ENCODE measurements around the gene FGD2.

The FGD2 gene

GRCh38 chr6:37014667-37015066, 9.2 kb downstream of the FGD2 start:
- Histone ChIP-seq H3K4me1 (ENCODE audit: control insufficient read depth, insufficient read depth, low read length) (peaks cover 9% of the 10 kb centered on the region), H3K4me3 (ENCODE audit: low read depth, low read length) (no peak overlapping the region)

GRCh38 chr6:37015532-37015931, 10.1 kb downstream of the FGD2 start:
- Histone ChIP-seq H3K9me3 (ENCODE audit: control insufficient read depth, insufficient read depth, low read length) (no peaks in the 10 kb centered on the region), H3K4me3 (ENCODE audit: low read depth, low read length) (no peak overlapping the region), H3K9ac (ENCODE audit: low read depth, low read length) (no peak overlapping the region), H3K27ac (ENCODE audit: low read depth, low read length) (no peak overlapping the region), H3K36me3 (ENCODE audit: control insufficient read depth, insufficient read depth, low read length) (no peaks in the 10 kb centered on the region), H3K27me3 (ENCODE audit: control insufficient read depth, insufficient read depth, low read length) (no peaks in the 10 kb centered on the region), H3K4me1 (ENCODE audit: control insufficient read depth, insufficient read depth, low read length) (peaks cover 9% of the 10 kb centered on the region)

More at GRCh38 chr6:37014667-37015066, 9.2 kb downstream of the FGD2 start:
- no peak overlapping the region for H3K9ac ChIP-seq (ENCODE audit: low read depth, low read length)
- H3K27me3 ChIP-seq (ENCODE audit: control insufficient read depth, insufficient read depth, low read length), result no peaks in the 10 kb centered on the region
- no peak overlapping the region for H3K27ac ChIP-seq (ENCODE audit: low read depth, low read length)
- H3K9me3 ChIP-seq (ENCODE audit: control insufficient read depth, insufficient read depth, low read length), result no peaks in the 10 kb centered on the region
- H3K36me3 ChIP-seq (ENCODE audit: control insufficient read depth, insufficient read depth, low read length), result no peaks in the 10 kb centered on the region

DNA sequence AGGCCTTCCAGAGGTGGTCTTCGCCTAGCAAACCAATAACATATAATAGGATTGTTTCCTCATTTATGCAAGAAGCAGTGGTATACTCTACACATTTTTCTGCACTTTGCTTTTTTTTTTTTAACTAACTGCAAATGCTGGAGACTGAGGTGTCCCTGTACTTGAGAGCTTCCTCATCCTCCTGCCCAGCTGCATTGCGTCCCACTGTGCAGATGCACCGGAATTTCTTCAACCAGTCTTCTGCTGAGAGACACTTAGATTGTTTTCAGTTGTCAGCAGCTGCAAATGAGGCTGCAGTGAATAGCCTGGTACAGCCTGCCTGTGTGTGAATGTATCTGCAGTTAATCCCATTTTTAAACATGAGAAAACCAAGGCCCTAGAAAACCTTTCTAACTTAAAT, 11.5 kb downstream of the FGD2 start:
- Histone ChIP-seq H3K9me3 (ENCODE audit: control insufficient read depth, insufficient read depth, low read length) (no peaks in the 10 kb centered on the region), H3K27me3 (ENCODE audit: control insufficient read depth, insufficient read depth, low read length) (no peaks in the 10 kb centered on the region), H3K36me3 (ENCODE audit: control insufficient read depth, insufficient read depth, low read length) (no peaks in the 10 kb centered on the region), H3K4me1 (ENCODE audit: control insufficient read depth, insufficient read depth, low read length) (peaks cover 22% of the 10 kb centered on the region), H3K4me3 (ENCODE audit: low read depth, low read length) (no peak overlapping the region), H3K9ac (ENCODE audit: low read depth, low read length) (no peak overlapping the region), H3K27ac (ENCODE audit: low read depth, low read length) (no peak overlapping the region)

- Histone ChIP-seq H3K4me3 (ENCODE audit: low read depth, low read length) (no peak overlapping the region), H3K36me3 (ENCODE audit: control insufficient read depth, insufficient read depth, low read length) (no peaks in the 10 kb centered on the region), H3K4me1 (ENCODE audit: control insufficient read depth, insufficient read depth, low read length) (peaks cover 22% of the 10 kb centered on the region), H3K9me3 (ENCODE audit: control insufficient read depth, insufficient read depth, low read length) (no peaks in the 10 kb centered on the region), H3K27ac (ENCODE audit: low read depth, low read length) (no peak overlapping the region), H3K9ac (ENCODE audit: low read depth, low read length) (no peak overlapping the region), H3K27me3 (ENCODE audit: control insufficient read depth, insufficient read depth, low read length) (no peaks in the 10 kb centered on the region)
Observed at GRCh38 chr6:37017606-37018197, 12.2 kb downstream of the FGD2 start.

DNA sequence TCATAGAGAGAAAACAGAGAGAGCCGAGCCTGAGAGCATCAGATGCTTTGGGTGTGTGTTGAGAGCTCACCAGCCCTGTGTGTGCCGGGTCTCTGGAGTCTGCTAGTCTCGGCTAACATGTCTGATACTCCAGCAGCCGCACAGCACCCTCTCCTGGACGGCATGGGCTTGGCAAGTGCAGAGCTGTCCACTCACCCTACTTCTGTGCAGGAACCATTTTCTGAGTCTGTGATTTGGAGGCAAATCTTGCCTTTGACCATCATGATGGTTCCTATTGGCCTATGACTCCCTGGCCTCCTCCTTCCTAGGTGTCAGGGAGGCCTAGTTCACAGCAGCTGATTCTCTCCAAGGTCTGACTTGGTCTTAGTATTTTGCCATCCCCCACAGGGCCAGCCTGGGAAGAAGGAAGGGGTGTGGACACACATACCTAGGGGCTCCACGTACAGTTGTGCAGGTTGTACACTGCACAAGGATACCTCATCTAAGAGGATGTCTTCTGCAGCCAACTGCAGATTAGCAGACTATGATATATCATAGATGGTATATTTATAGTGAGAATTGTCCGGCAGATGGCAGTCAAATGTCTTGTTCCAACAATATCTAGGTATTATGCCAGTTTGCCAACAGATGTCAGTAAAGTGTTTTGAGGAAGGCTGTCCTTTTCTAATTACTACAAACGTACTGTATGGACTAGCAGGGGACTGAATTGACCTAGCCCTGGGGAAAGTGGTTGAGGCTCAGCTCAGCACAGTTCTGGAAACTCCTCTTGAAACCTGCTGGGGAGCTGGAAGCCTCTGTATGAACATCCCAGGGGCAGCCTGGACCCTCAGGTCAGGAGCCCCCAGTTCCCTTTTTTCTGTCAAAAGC, 13.0 kb downstream of the FGD2 start:
- Histone ChIP-seq H3K4me3 (ENCODE audit: low read depth, low read length) (no peak overlapping the region), H3K4me1 (ENCODE audit: control insufficient read depth, insufficient read depth, low read length) (peaks cover 22% of the 10 kb centered on the region), H3K27me3 (ENCODE audit: control insufficient read depth, insufficient read depth, low read length) (no peaks in the 10 kb centered on the region), H3K27ac (ENCODE audit: low read depth, low read length) (no peak overlapping the region), H3K9ac (ENCODE audit: low read depth, low read length) (no peak overlapping the region), H3K9me3 (ENCODE audit: control insufficient read depth, insufficient read depth, low read length) (no peaks in the 10 kb centered on the region), H3K36me3 (ENCODE audit: control insufficient read depth, insufficient read depth, low read length) (no peaks in the 10 kb centered on the region)

DNA sequence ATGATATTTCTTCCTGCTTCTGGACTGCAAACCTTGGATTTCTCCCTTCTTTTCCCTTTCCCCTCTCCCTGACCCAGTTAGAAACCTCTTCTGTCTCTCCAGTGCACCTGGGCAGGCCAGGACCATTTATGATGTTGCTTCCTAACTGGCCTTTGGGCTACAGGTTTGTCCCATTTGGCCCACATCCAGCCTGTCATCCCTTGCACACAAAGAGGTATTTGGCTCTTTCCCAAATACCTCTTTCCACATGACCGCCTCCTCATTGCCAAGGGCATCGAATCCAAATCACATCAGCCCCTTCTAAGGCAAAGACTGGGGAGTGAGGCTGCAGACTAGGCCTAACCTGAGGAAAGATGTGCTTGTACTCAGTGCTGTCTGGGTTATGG, 13.6 kb downstream of the FGD2 start:
- no peaks in the 10 kb centered on the region for H3K27me3 ChIP-seq (ENCODE audit: control insufficient read depth, insufficient read depth, low read length)
- H3K36me3 ChIP-seq (ENCODE audit: control insufficient read depth, insufficient read depth, low read length), result no peaks in the 10 kb centered on the region
- H3K9me3 ChIP-seq (ENCODE audit: control insufficient read depth, insufficient read depth, low read length), result no peaks in the 10 kb centered on the region
- peaks cover 22% of the 10 kb centered on the region for H3K4me1 ChIP-seq (ENCODE audit: control insufficient read depth, insufficient read depth, low read length)
- no peak overlapping the region for H3K9ac ChIP-seq (ENCODE audit: low read depth, low read length)
- H3K27ac ChIP-seq (ENCODE audit: low read depth, low read length), result no peak overlapping the region
- no peak overlapping the region for H3K4me3 ChIP-seq (ENCODE audit: low read depth, low read length)

GRCh38 chr6:37020381-37020780, 14.9 kb downstream of the FGD2 start:
- H3K4me3 ChIP-seq (ENCODE audit: low read depth, low read length), result no peak overlapping the region
- peaks cover 22% of the 10 kb centered on the region for H3K4me1 ChIP-seq (ENCODE audit: control insufficient read depth, insufficient read depth, low read length)
- no peaks in the 10 kb centered on the region for H3K27me3 ChIP-seq (ENCODE audit: control insufficient read depth, insufficient read depth, low read length)
- H3K36me3 ChIP-seq (ENCODE audit: control insufficient read depth, insufficient read depth, low read length), result no peaks in the 10 kb centered on the region
- no peaks in the 10 kb centered on the region for H3K9me3 ChIP-seq (ENCODE audit: control insufficient read depth, insufficient read depth, low read length)
- no peak overlapping the region for H3K27ac ChIP-seq (ENCODE audit: low read depth, low read length)
- H3K9ac ChIP-seq (ENCODE audit: low read depth, low read length), result no peak overlapping the region

DNA sequence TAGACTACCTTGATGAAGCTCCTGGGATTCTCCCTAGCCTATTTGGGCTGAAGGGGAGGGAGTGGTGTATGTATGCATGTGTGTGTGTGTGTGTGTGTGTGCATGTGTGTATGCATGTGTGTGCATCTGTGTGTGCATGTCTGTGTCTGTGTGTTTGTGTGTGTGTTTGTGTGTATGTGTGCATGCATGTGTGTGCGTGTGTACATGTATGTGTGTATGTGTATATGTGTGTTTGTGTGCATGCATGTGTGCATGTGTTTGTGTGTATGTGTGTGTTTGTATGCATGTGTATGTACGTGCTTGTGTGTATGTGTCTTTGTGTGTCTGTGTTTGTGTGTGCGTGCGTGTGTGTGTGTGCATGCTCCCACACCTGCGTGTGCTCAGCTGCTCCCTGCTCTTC, 15.4 kb downstream of the FGD2 start:
- Histone ChIP-seq H3K9me3 (ENCODE audit: control insufficient read depth, insufficient read depth, low read length) (no peaks in the 10 kb centered on the region), H3K27me3 (ENCODE audit: control insufficient read depth, insufficient read depth, low read length) (no peaks in the 10 kb centered on the region), H3K4me1 (ENCODE audit: control insufficient read depth, insufficient read depth, low read length) (peaks cover 22% of the 10 kb centered on the region), H3K27ac (ENCODE audit: low read depth, low read length) (no peak overlapping the region), H3K4me3 (ENCODE audit: low read depth, low read length) (no peak overlapping the region), H3K9ac (ENCODE audit: low read depth, low read length) (no peak overlapping the region), H3K36me3 (ENCODE audit: control insufficient read depth, insufficient read depth, low read length) (no peaks in the 10 kb centered on the region)

DNA sequence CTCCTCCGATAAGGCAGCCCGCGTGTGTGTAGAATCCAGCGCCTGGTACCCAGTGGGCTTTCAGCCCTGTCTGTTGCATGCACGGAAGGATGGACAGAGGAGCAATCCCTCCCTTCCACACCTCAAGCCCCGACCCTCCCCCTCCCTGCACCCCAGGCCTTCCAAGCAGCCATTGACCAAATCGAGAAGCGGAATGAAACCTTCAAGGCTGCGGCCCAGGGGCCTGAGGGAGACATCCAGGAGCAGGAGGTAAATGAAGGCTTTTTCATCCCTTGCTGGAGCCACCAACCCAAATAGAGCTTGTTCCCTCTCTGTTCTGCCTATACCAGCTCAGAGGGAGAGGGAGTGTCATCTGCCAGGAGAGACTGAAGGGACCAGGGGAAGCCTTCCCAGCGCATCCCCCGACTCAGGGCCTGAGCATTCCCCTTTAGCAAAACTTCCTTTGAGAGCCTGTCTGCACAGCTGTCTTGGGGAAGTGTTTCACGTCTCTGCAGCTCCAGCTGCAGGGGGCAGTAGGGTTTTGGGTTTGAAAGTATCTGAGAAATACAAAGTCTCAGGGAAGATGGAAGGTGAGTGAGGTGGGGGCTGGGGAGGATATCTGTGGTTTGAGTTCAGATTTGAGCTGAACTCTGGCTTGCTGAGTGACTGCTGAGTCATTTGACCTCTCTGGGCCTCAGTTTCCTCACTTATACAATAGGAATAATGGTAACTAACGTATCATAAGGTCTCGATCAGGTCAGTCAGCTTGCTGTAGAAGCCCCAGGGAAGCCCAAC, 16.1 kb downstream of the FGD2 start:
- no peaks in the 10 kb centered on the region for H3K27me3 ChIP-seq (ENCODE audit: control insufficient read depth, insufficient read depth, low read length)
- H3K9ac ChIP-seq (ENCODE audit: low read depth, low read length), result no peak overlapping the region
- H3K36me3 ChIP-seq (ENCODE audit: control insufficient read depth, insufficient read depth, low read length), result no peaks in the 10 kb centered on the region
- no peak overlapping the region for H3K27ac ChIP-seq (ENCODE audit: low read depth, low read length)
- no peaks in the 10 kb centered on the region for H3K9me3 ChIP-seq (ENCODE audit: control insufficient read depth, insufficient read depth, low read length)
- H3K4me1 ChIP-seq (ENCODE audit: control insufficient read depth, insufficient read depth, low read length), result peaks cover 22% of the 10 kb centered on the region
- no peak overlapping the region for H3K4me3 ChIP-seq (ENCODE audit: low read depth, low read length)

- H3K9ac ChIP-seq (ENCODE audit: low read depth, low read length), result no peak overlapping the region
- no peak overlapping the region for H3K4me3 ChIP-seq (ENCODE audit: low read depth, low read length)
- H3K27me3 ChIP-seq (ENCODE audit: control insufficient read depth, insufficient read depth, low read length), result no peaks in the 10 kb centered on the region
- H3K9me3 ChIP-seq (ENCODE audit: control insufficient read depth, insufficient read depth, low read length), result no peaks in the 10 kb centered on the region
- peaks cover 22% of the 10 kb centered on the region for H3K4me1 ChIP-seq (ENCODE audit: control insufficient read depth, insufficient read depth, low read length)
- H3K36me3 ChIP-seq (ENCODE audit: control insufficient read depth, insufficient read depth, low read length), result no peaks in the 10 kb centered on the region
- H3K27ac ChIP-seq (ENCODE audit: low read depth, low read length), result no peak overlapping the region
Observed at GRCh38 chr6:37022135-37022863, 16.8 kb downstream of the FGD2 start.
